CD14-positive monocyte (primary cell): ENCODE results near the gene ARMC12. TPM values are rescaled to one million over a fixed set of nuclear protein-coding genes. Genes with fewer than 3 reads are reported as not detected.
A peak's percentile ranks its signal among the peaks of the same experiment; 100 is the strongest.

ENCODE experiments used
- DNase-seq, 3 donors: peaks; one replicate each; pipeline ENCODE4 v3.0.0-alpha.2; 2011 to 2022
- H2AFZ ChIP-seq: 2 replicates; pipeline ENCODE4 v1.6.0; 2012; ENCODE audit warnings: mild to moderate bottlenecking, low read depth, low read length, inconsistent platforms; ENCODE audit not compliant: insufficient read depth, poor library complexity, severe bottlenecking
- H3K27ac ChIP-seq, 2 donors: 1 replicate in 1 of 2; 2 replicates in 1 of 2; pipeline ENCODE4 v1.5.1; 2012 to 2013; ENCODE audit warnings: low read length in 2 of 2, control low read depth in 1 of 2, inconsistent platforms in 1 of 2, low read depth in 1 of 2, mild to moderate bottlenecking in 1 of 2
- H3K27me3 ChIP-seq, 2 donors: one replicate each; pipeline versions ENCODE4 v1.6.0 to v1.6.1; 2011 to 2013; ENCODE audit warnings: low read length in 2 of 2; ENCODE audit not compliant: control insufficient read depth in 2 of 2, insufficient read depth in 2 of 2
- H3K36me3 ChIP-seq, 2 donors: replicated peaks in 1 of 2; 1 replicate in 1 of 2; 2 replicates in 1 of 2; pipeline versions ENCODE4 v1.5.1 to v1.6.1; 2012 to 2013; ENCODE audit warnings: low read length in 2 of 2, control low read depth in 1 of 2, inconsistent platforms in 1 of 2, mild to moderate bottlenecking in 1 of 2; ENCODE audit not compliant: insufficient read depth in 2 of 2, control insufficient read depth in 1 of 2
- H3K4me1 ChIP-seq, 2 donors: 1 replicate in 1 of 2; 2 replicates in 1 of 2; pipeline versions ENCODE4 v1.5.1 to v1.6.1; 2012 to 2013; ENCODE audit warnings: low read length in 2 of 2, control low read depth in 1 of 2, inconsistent platforms in 1 of 2, mild to moderate bottlenecking in 1 of 2, moderate library complexity in 1 of 2; ENCODE audit not compliant: insufficient read depth in 2 of 2, control insufficient read depth in 1 of 2
- H3K4me2 ChIP-seq: replicated peaks from 2 replicates; pipeline ENCODE3; 2012; ENCODE audit warnings: low read length, moderate library complexity, mild to moderate bottlenecking; ENCODE audit not compliant: poor library complexity, severe bottlenecking; ENCODE audit errors: extremely low read depth
- H3K4me3 ChIP-seq, 3 experiments: fragments of 200-600 bp in 1 of 3; sonication (generic) in 1 of 3; replicated peaks in 1 of 3; 1 replicate in 2 of 3; 2 replicates in 1 of 3; pipeline ENCODE4 v1.5.1; 2011 to 2013; ENCODE audit warnings: low read length in 3 of 3, mild to moderate bottlenecking in 3 of 3, control low read depth in 2 of 3, low read depth in 2 of 3, inconsistent platforms in 1 of 3, moderate library complexity in 1 of 3
- H3K79me2 ChIP-seq: 2 replicates; pipeline ENCODE4 v1.6.0; 2012; ENCODE audit warnings: mild to moderate bottlenecking, control low read depth, inconsistent platforms, low read length, moderate library complexity; ENCODE audit not compliant: insufficient read depth
- H3K9ac ChIP-seq: 2 replicates; pipeline ENCODE4 v1.6.0; 2017; ENCODE audit warnings: low read length, mild to moderate bottlenecking; ENCODE audit not compliant: insufficient read depth, poor library complexity, severe bottlenecking
- H3K9me3 ChIP-seq, 2 donors: replicated peaks in 1 of 2; 1 replicate in 1 of 2; 2 replicates in 1 of 2; pipeline versions ENCODE4 v1.5.1 to v1.6.1; 2012 to 2013; ENCODE audit warnings: low read length in 2 of 2, control low read depth in 1 of 2; ENCODE audit not compliant: control insufficient read depth in 1 of 2, insufficient read depth in 1 of 2
- H4K20me1 ChIP-seq: 2 replicates; pipeline ENCODE4 v1.6.0; 2012; ENCODE audit warnings: mild to moderate bottlenecking, low read length, control low read depth, moderate library complexity; ENCODE audit not compliant: insufficient read depth
- H3K27ac Mint-ChIP-seq, 7 donors: one replicate each; pipeline ENCODE4 v1.8.0; 2020; ENCODE audit warnings: mild to moderate bottlenecking in 7 of 7, mixed read lengths in 7 of 7, moderate library complexity in 6 of 7, inconsistent platforms in 2 of 7
- H3K27me3 Mint-ChIP-seq, 3 donors: one replicate each; pipeline ENCODE4 v1.8.0; 2021 to 2022; ENCODE audit warnings: low read depth in 3 of 3, mild to moderate bottlenecking in 3 of 3, mixed read lengths in 3 of 3, moderate library complexity in 3 of 3, inconsistent platforms in 1 of 3
- H3K36me3 Mint-ChIP-seq, 2 donors: one replicate each; pipeline ENCODE4 v1.8.0; 2020; ENCODE audit warnings: mixed read lengths in 2 of 2, inconsistent platforms in 1 of 2, mild to moderate bottlenecking in 1 of 2
- H3K4me1 Mint-ChIP-seq: one replicate; pipeline ENCODE4 v1.8.0; 2020; ENCODE audit warnings: mild to moderate bottlenecking, mixed read lengths
- H3K4me3 Mint-ChIP-seq, 2 donors: one replicate each; pipeline ENCODE4 v1.8.0; 2020; ENCODE audit warnings: mild to moderate bottlenecking in 2 of 2, mixed read lengths in 2 of 2, moderate library complexity in 1 of 2
- H3K9me3 Mint-ChIP-seq, 7 donors: one replicate each; pipeline ENCODE4 v1.8.0; 2020 to 2022; ENCODE audit warnings: mixed read lengths in 7 of 7, mild to moderate bottlenecking in 6 of 7, moderate library complexity in 6 of 7, inconsistent platforms in 2 of 7
- CTCF ChIP-seq: fragments of 200-600 bp; IDR thresholded peaks from one replicate; pipeline ENCODE4 v1.8.0; 2022; ENCODE audit warnings: antibody characterized with exemption, mild to moderate bottlenecking
- whole genome bisulfite sequencing: methylation state at CpG from one replicate; pipeline ENCODE4 v1.1.5; 2013; ENCODE audit warnings: missing lambda C conversion rate; ENCODE audit not compliant: insufficient coverage; 5-methylcytosine and 5-hydroxymethylcytosine counted together
- intact Hi-C, 2 donors: fragments of 100-400 bp; cut with micrococcal nuclease; formaldehyde crosslinking; loops; one replicate each; pipeline versions ENCODE4 v1.15.0 to v1.15.1; 2023
- polyA plus RNA-seq, 3 donors: library from polyadenylated mRNA; depleted of rRNA in 1 of 3; unstranded in 2 of 3; stranded (reverse) in 1 of 3; fragments of 300-500 nt in 2 of 3; fragments of >200 nt in 1 of 3; fragmentation: Illumina TruSeq in 2 of 3; gene quantifications; 1 replicate in 2 of 3; 2 replicates in 1 of 3; pipeline ENCODE4 v1.2.3, GENCODE V29; 2012 to 2021

Gene ARMC12
- polyA plus RNA-seq, 3 donors = 2.7 TPM; not detected in 2

- Mint-ChIP-seq H3K4me3 (peak overlapping the region in 1 of 2 donors; percentile 62), H3K27ac (no peak overlapping the region), H3K9me3 (peaks cover 0 to 10% (median 0%) of the 10 kb centered on the region in 7 donors), H3K27me3 (peaks cover 41 to 66% (median 54%) of the 10 kb centered on the region in 3 donors), H3K36me3 (no peaks in the 10 kb centered on the region), H3K4me1 (peaks cover 3% of the 10 kb centered on the region)
- H3K4me2 ChIP-seq = no peak overlapping the region
- H3K4me1 ChIP-seq = no peaks in the 10 kb centered on the region
- H3K27me3 ChIP-seq = peaks cover 17 to 39% of the 10 kb centered on the region in 2 donors
- H3K27ac ChIP-seq = no peak overlapping the region
- H2AFZ ChIP-seq = no peak overlapping the region
- no peak for TF ChIP-seq CTCF
- WGBS = 60% methylated on average over 24 of the region's 25 CpGs
- no peak overlapping the region for H3K9ac ChIP-seq
- no peak for DNase-seq
- intact Hi-C loops = loop anchor here in 1 of 2 donors (1.0 kb wide), 1 partner anchor 11 kb away; no protein-coding TSS in a partner anchor
- H3K79me2 ChIP-seq = no peaks in the 10 kb centered on the region
- no peaks in the 10 kb centered on the region for H4K20me1 ChIP-seq
- no peaks in the 10 kb centered on the region for H3K9me3 ChIP-seq
- no peaks in the 10 kb centered on the region for H3K36me3 ChIP-seq
- no peak overlapping the region for H3K4me3 ChIP-seq
Measured at GRCh38 chr6:35786810-35787209, 50.0 kb downstream of the ARMC12 start.

- Histone ChIP-seq H3K36me3 (no peaks in the 10 kb centered on the region), H3K27ac (no peak overlapping the region), H3K9ac (no peak overlapping the region), H3K4me3 (no peak overlapping the region), H2AFZ (no peak overlapping the region), H3K27me3 (peaks cover 17 to 39% of the 10 kb centered on the region in 2 donors), H4K20me1 (no peaks in the 10 kb centered on the region), H3K4me2 (no peak overlapping the region), H3K4me1 (no peaks in the 10 kb centered on the region), H3K9me3 (no peaks in the 10 kb centered on the region), H3K79me2 (no peaks in the 10 kb centered on the region)
- Mint-ChIP-seq H3K4me1 (peaks cover 3% of the 10 kb centered on the region), H3K27ac (peak overlapping the region in 1 of 7 donors; percentile 2), H3K9me3 (peaks cover 0 to 10% (median 0%) of the 10 kb centered on the region in 7 donors), H3K27me3 (peaks cover 43 to 64% (median 50%) of the 10 kb centered on the region in 3 donors), H3K4me3 (peak overlapping the region in 1 of 2 donors; percentile 37), H3K36me3 (no peaks in the 10 kb centered on the region)
- intact Hi-C loops = loop anchor here in 1 of 2 donors (1.0 kb wide), 1 partner anchor 11 kb away; no protein-coding TSS in a partner anchor
- no peak for DNase-seq
- WGBS = 90% methylated on average over 13 of the region's 13 CpGs
- TF ChIP-seq CTCF = no peak
Measured at GRCh38 chr6:35787266-35788218, 50.7 kb downstream of the ARMC12 start.
